ENCODE measurements around the gene KCNB1. TPM values are rescaled to one million over a fixed set of nuclear protein-coding genes. Genes with fewer than 3 reads are reported as not detected.

The KCNB1 gene
- total RNA-seq, 1 donor from 2014 or later: 0.52 TPM

DNA sequence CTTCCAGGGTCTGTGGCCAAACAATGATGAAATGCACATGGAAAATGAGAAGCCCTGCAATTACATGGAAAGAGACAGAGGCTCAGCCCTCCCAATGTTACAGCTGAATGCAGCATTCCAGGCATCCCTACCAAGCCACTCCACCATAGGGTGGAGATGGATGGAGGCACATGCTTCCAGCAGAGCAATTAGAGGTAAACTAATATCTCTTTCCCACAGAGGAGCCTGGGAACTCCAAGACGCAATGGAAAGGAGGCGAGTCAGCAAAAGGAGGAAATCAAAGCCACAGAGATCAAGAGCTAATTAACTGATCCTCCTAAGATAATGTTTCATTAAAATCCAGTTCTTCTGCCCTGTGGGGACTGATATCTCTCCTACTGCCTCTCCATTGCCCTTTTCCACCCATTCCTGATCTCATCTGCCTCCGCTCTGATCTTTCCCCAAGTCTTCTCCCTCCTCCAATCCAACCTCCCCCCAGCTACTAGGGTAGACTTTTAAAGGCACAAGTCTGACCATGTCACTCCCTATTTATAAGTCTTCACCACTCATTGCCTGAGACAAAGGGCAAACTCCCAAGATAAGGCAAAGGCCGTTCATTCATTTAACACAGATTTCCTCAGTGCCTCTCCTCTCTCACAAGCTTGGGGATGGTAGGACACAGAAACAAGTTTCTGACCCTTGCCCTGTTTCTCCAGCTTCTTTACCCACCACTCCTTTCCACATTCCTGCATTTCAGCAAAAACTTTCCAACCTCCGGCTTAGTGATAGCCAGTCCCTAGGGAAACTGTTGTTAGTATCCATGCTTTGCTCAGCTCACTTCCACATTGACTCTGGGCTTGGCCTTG, 14.3 kb upstream of the KCNB1 start:
- no peak for ATAC-seq

DNA sequence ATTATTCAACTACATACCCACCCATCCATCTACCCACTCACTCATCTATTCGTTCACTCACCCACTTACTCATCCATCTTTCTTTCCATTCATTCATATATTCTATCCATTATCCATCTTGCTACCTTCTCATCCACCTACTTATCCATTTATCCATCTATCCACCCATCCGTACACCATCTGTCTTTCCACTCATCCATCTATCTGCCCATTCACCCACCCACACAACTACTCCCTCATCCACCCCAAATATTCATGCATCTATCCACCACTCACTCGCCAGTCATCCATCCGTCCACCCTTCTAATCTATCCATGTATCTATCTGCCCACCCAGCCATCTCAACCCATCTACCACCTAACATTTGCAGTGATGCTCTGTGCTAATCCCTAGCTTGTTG, 13.6 kb upstream of the KCNB1 start:
- ATAC-seq: no peak

DNA sequence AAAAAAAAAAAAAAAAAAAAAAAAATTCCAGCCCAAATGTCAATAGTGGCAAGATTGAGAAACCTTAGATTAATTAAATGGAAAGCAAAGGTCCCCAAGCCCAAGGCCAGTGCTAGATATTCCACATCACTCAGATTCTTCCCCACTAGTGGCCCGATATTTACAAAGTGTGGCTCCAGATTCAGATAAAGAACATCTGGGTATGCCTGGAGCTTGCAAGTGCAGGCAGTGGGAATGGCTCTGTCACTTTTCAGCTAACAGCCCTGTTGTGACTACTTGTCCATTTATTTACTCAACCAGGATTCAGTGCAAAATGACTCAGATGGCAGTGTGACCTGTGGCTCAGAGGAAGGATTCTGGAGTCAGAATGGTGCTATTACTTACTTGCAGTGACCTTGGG, 8.2 kb upstream of the KCNB1 start:
- ATAC-seq: no peak

DNA sequence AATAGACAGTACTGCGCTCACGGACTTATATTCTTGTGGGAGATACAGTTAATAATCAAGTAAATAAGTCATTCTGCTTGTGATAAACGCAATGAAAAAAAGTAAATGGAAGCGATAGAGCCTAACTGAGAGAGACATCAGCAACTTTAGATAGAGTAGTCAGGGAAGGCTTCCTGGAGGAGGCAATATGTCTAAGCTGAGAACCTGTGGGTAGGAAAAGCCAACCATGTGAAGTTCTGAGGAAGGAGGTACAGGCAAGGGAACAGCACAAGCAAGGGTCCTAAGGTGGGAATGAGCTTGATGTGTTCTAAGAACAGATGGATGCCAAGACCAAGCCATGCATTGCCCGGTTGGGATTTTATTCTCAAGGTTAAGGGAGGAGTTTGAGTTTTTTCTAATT, 7.2 kb upstream of the KCNB1 start:
- no peak for ATAC-seq

DNA sequence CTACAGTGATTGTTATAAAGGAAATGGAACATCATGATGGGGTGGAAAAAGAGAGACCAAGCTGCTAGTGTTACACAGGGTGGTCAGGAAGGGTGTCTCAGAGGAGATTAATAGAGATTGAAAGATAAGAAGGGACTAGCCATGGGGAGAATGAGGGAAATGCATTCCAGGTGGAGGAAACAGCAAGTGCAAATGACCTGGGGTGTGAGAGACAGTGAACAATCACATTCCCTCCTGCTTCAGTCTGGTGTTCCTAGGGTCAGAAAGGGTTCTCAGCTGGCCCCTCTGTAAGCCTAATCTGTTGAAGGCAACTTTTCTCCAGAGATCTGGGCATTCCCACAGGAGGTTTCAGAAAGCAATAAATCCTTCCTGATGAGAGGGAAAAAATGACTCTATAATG, 3.6 kb upstream of the KCNB1 start:
- no peak for ATAC-seq

DNA sequence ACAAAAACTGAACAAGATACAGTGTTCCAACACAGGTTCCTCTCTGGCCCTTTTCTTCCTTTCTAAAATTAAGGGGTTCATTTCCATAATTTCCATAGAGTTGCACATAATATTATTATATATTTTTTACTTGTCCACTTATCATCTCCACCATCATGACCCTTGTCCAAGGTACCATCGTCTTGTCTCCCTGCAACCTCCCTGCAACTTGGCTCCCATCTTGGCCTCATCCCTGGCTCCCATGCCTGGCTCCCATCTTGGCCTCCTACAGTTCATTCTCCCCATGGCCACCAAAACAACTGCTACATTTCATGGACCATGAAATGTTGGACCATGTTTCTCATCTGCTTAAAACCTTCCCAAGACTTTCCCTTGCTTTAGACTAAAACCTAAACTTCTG, 3.1 kb upstream of the KCNB1 start:
- ATAC-seq: no peak

DNA sequence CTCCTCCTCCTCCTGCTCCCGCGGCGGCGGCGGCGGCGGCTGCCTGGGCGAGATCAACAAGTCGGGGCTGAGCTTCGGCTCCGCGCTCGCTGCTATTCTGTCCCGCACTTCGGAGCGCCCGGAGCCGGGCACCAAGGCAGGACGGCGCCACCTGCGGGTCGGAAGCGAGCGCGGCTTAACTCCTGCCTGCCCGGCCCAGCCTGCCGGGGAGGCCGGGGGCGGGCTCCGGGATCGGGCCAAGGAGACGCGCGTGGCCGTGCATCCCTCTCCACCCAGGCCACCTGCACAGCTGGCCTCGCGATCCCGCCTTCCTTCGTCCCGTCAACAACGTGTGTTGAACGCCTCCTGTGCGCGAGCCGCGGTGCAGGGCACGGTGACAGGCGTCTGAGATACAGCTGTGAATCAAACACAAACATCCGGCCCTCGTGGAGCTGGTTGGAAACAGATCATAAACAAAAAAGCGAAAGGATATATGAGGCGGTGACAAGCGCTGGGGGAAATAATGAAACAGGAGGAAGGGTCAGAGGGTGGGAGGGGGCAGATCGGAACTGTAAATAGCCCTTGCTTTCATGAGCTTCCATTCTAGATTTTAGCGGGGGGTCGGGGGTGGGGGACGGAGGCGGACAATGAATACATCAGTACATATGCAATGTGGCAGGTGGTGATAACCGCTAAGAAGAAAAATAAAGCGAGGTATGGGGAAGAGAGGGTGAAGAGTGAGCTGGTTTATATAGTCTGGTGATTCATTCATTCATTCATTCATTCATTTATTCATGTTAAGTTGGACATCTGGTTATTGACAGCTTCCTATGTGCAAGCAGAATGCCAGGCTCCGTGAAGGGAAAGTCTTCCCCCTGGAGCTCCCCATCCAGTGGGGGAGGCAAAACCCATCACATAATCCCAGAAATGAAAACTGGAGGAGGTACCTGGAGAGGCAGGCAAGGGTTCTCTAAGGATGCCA, 2.0 kb upstream of the KCNB1 start:
- ATAC-seq: peak; percentile 90

DNA sequence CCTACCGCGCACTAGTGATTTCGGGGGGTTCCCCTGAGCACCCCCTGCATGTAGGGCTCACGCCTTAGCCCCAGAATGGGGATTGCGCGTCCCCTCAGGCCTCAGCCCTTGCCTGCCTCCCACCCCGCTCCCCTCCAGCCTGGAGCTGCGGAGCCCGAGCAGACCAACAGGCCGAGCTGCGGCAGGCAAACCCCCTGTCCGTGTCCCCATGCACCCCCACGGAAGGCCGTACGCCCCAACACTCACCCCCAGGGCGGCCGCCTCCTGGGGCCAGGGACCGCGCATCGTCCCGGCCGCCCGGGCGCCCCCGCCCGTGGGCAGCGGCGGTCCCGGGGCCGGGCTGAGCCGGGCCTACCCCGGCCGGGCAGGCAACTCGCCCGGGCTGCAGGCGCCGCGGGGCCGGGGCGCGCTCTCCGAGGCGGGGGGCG, 1.2 kb upstream of the KCNB1 start:
- ATAC-seq: peak; percentile 6

DNA sequence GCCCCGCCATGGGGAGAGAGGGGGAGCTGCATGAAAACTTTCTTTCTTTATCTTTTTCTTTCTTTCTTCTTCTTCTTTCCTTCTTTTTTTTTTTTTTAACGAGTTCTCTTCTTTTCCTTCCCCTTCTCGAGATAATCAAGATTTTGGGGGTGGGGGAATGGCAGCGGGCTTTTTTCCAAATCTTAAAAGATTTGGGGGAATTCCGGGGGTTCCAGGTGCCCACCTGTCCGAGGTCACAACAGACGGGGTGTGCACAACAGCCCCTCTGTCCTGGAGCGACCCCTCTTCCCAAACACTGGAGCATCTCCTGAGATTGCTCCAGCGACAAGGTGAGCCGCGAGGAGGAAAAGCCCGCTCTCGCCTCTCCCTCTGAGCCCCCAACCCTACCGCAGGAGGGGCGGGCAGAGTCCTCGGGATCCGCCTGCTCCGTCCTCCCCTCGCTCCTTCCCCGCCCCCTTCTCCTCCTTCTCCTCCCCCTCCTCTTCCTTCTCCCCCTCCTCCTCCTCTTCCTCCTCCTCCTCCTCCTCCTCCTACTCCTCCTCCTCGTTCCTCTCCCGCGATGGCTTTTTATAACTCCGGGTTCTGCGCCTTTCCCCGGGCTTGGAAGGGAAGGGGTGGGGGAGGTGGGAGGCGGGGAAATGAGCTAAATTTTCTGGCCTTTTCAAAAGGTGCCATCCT, 689 bp upstream of the KCNB1 start:
- ATAC-seq: no peak

DNA sequence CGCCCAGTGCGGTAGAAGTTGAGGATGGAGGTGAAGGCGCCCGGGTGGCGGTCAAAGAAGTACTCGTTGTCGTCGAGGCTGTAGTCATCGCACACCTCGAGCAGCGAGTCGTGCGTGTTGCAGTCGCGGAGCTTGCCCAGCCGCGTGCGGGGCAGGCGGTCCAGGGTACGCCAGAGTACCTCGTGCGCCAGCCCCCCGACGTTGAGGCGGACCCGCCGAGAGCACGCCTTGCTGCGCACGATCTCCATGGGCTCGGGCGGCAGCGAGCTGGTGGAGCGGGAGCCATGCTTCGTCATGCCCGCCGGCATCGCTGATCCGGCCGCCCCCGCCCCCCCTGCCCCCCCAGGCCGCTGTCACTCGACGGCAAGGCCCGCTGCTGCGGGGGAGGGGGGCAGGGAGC, 295 bp downstream of the KCNB1 start:
- ATAC-seq: no peak

DNA sequence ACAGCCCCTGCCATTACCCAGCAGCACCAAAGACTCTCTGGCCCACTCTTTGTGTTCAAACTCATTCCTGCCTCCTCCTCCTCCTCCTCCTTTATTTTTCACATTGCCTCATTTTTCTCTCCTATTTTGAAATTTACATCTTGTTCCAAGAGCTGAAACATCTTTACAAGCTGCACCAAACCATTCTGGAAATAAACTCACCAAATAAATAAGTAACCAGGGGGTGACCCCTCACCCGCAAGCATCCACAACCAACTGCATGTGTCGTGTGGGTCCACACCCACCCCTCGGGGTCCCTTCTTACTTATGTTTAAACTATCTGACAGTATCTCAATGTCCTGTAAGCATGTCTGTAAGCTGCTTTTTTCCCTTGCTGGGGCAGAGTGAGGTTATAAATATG, 1.4 kb downstream of the KCNB1 start:
- ATAC-seq: no peak

DNA sequence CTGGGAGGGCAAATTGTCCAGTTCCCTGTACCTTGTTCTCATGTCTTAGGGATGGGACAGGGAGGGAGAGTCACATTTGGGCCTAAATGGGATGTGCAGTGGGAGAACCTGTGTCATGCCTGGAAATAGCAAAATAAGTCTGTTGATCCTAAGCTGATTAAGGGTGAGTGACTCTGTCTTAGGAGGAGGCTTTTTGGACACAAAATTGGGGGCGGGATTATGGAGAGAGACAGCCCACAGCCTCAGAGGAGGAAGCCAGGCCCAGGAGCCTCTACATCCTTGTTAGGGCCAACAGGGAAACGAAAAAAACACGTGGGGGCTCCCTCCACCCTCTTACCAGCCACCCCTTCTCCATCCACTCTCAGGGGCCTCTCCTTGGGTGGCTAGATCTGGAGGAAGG, 2.2 kb downstream of the KCNB1 start:
- ATAC-seq: no peak

DNA sequence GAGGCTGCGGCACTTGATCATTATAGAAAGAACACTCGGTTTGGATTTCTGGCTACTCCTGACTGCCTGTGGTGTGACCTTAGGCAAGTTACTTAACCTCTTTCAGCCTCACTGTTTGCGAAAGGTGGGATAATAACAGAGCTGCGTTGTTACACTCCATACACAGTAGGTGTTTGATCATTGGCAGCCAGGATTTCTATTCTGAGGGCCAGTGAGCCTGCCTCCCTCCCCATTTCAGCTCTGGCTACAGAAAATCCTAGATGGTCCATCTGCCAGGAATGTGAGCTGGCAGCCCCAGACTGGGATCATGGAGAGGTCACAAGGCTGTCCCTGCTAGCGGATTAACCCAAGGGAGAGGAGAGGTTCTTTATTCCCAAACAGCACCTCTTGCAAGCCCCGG, 2.7 kb downstream of the KCNB1 start:
- ATAC-seq: no peak

DNA sequence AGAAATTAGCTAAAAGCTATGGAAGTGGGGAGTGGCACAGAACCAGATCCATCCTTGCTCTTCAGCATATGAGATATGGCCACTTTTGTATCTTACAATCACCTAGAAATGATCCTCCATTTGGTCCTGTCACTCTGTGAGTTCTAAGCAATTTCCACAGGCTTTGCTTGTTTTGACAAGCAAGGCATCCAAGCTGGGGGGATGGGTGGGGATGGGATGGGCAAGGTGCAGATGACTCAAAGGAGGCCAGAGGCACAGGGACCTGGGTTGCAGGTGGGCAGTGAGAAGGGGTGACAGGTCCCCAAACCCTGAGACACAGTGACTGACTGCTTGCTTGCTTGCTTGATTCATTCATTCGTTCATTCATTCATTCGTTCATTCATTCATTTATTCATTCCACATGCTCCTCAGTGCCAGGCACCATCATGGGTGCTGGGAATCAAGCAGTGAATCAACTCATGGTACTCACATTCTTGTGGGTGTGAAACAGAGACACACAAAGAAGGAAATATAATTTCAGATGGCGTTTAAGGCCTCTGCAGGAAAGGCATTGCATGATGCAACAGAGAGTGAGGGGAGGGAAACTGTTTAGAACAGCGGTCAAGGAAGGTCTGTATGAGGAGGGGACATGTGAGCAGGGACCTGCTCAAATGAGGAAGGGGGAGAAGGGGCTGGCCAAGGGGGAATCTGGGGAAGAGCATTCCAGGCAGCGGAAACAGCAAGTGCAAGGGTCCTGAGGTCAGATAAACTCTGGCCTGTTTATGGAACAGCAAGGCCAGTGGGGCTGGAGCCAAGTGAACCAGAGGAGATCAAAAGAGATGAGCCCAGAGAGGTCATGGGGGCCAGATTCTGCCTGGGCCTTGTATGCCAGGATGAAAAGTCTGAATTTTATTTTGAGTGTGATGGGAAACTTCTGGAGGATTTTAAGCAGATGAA, 3.4 kb downstream of the KCNB1 start:
- no peak for ATAC-seq

DNA sequence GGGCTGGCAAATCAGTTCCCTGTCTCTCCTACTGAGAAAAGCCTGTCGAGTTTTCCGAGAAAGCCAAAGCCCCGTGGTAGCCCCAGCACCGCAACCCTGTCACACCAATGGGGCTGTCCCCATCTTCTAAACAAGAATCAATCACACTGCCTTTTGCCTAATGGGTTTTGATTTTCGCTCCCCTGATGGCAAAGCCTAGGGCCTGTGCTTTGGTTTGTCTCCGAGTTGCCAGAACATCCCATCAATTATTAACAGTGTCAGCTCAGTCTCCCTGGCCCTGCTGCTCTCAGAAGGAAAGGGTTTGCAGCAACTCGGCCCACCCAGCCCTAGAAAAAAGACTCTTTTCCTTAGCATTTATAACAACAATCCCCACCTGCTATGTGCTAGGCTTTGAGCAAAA, 4.2 kb downstream of the KCNB1 start:
- ATAC-seq: no peak

DNA sequence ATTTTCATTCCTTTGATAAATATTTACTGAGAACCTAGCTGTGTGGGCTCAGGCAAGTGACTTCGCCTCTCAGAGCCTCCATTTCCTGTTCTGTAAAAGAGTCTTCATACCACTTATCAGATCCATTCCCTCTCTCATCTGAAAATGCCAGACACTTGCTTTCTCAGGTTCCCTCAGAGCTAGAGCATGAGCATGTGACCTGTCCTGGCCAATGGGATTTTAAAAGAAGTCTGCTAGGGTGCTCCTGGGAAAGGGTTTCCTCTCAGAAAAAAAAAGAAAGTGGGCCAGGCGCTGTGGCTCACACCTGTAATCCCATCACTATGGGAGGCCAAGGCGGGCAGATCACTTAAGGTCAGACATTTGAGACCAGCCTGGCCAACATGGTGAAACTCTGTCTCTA, 5.3 kb downstream of the KCNB1 start:
- ATAC-seq: no peak

DNA sequence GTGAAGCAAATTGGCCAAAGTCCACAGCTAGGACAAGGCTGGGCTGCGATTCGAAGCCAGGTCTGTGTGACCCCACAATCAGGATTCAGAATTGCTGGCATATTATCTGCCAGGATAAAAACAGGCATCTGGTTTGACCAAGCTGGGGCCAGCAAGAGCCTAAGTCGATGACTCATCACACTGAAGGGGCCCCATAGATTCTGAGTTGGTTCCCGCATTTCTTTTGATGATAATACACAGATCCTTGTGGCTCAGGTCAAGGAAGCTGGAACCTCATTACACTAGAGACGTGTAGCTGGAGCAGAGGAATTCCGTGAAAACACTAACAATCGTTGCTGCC, 6.5 kb downstream of the KCNB1 start:
- ATAC-seq: no peak

DNA sequence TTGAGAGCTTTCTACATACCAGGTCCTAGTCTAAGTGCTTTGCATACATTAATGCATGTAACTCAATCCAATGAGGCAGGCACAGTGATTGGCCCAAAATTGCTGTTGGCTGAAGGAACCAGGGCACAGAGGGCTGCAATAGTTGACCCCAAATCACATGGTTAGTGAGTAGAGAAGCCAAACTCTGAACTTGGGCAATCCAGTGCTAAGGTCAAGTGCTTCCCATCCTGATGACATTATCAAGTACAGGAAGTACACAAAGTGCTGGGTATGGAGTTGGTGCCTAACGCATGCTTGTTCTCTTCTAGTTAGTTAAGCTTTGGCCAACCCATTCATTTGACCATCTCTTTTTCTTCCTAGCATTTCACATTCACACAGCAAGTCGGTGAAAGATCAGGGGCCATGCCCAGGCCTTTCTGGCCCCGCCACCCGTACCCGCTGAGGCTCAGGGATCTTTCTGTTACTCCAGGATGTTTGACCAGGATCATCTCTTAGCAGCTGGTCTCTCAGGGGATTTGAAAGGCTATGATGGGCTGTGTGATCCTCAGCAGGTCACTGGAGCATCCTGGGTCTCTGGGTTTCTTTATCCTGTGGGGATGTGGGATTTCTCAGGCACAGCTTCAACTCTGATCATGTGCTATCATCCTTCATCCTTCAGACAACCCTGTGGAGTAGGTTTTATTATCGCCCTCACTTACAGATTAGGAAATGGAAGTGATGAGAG, 7.0 kb downstream of the KCNB1 start:
- no peak for ATAC-seq

DNA sequence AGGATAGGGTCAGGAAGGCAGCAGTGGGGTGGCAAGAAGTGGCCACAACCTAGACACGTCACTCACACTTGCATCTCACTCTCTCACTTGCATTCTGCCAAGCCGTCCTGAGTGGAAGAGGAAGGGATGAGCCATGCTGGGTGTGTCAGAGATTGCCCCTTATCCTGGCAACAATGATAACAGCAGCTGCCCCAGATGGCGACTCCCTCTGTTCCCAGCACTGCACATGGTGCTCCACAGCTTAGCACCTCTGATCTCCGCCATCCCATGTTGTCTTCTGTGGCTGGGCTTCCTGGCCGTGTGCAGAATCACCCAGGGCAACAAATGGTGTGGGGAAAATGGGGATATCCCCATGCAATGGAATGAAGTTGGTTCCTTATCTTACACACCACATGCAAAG, 11.1 kb downstream of the KCNB1 start:
- ATAC-seq: no peak

DNA sequence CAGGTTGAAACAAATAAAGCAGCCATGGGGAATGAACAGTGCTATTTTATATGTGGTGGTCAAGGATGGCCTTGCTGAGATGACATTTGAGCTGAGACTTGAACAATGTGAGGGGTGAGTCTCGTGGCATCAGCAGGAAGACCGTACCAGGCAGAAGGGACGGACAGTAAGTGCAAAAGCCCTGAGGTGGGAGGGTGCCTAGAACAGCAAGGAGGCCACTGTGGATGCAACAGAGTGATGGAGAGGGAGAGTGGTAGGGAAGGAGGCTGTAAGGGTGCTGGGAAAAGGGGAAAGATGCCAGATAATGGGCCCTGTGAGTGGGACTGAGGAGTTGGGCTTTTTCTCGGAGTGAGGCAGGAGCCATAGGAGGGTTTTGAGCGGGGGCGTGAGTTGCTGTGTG, 11.5 kb downstream of the KCNB1 start:
- no peak for ATAC-seq

DNA sequence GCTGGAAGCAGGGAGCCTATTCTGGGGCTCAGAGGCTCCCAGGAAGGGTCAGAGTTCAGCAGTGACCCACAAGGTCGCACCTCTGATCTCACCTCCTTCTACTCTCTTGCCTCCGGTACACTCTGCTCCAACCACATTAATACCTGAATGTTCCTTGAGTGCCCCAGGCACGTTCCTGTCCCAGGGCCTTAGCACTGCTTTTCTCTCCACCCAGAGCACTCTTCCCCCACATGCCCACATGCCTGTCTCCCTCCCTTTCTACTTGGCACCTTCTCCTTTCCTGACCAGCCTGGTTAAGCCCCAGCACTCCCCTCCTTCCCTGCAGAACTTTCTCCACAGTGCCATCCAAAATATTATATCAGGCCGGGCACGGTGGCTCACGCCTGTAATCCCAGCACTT, 13.4 kb downstream of the KCNB1 start:
- no peak for ATAC-seq

All from esophagus mucosa (tissue), 1 donor.